Astrocyte (in vitro differentiated cells and primary cell): ENCODE data around the gene PUDP. TPM values are rescaled to one million over a fixed set of nuclear protein-coding genes. Genes with fewer than 3 reads are reported as not detected.

Experiments used
- DNase-seq: peaks from one replicate; pipeline ENCODE4 v3.0.0-alpha.2; 2010; ENCODE audit warnings: low read depth
- FAIRE-seq: peaks from 2 replicates; lab custom pipeline; 2011; peaks lifted over from hg19 to GRCh38; lab: Jason Lieb, UNC
- H2AFZ ChIP-seq: 2 replicates; pipeline ENCODE4 v1.6.0; 2012; ENCODE audit warnings: low read depth, low read length, inconsistent platforms
- H3K27ac ChIP-seq: 2 replicates; pipeline ENCODE4 v1.5.1; 2011; ENCODE audit warnings: low read depth, low read length, inconsistent platforms
- H3K27me3 ChIP-seq: 2 replicates; pipeline ENCODE4 v1.6.0; 2011; ENCODE audit warnings: low read length, inconsistent platforms; ENCODE audit not compliant: insufficient read depth
- H3K36me3 ChIP-seq: 2 replicates; pipeline ENCODE4 v1.5.1; 2011; ENCODE audit warnings: low read length, inconsistent platforms; ENCODE audit not compliant: insufficient read depth
- H3K4me1 ChIP-seq: 2 replicates; pipeline ENCODE4 v1.5.1; 2011; ENCODE audit warnings: low read length, inconsistent platforms; ENCODE audit not compliant: insufficient read depth
- H3K4me2 ChIP-seq: 2 replicates; pipeline ENCODE4 v1.6.0; 2012; ENCODE audit warnings: low read length, inconsistent platforms
- H3K4me3 ChIP-seq: 2 replicates; pipeline ENCODE4 v1.5.1; 2011; ENCODE audit warnings: low read depth, mild to moderate bottlenecking, low read length, inconsistent platforms; ENCODE audit not compliant: insufficient read depth
- H3K79me2 ChIP-seq: 2 replicates; pipeline ENCODE4 v1.6.0; 2012; ENCODE audit warnings: mild to moderate bottlenecking, low read length, inconsistent platforms; ENCODE audit not compliant: insufficient read depth
- H3K9ac ChIP-seq: 2 replicates; pipeline ENCODE4 v1.6.0; 2012; ENCODE audit warnings: mild to moderate bottlenecking, low read length, inconsistent platforms
- H3K9me3 ChIP-seq: 2 replicates; pipeline ENCODE4 v1.5.1; 2012; ENCODE audit warnings: low read depth, mild to moderate bottlenecking, low read length, inconsistent platforms; ENCODE audit not compliant: insufficient read depth
- H4K20me1 ChIP-seq: 2 replicates; pipeline ENCODE4 v1.6.0; 2012; ENCODE audit warnings: low read length, inconsistent platforms; ENCODE audit not compliant: insufficient read depth
- H3K27ac Mint-ChIP-seq: one replicate; pipeline ENCODE4 v1.8.0; 2021; ENCODE audit warnings: mild to moderate bottlenecking, mixed read lengths; ENCODE audit not compliant: unreplicated experiment
- H3K27me3 Mint-ChIP-seq: one replicate; pipeline ENCODE4 v1.8.0; 2021; ENCODE audit warnings: low read depth, mixed read lengths; ENCODE audit not compliant: unreplicated experiment
- H3K36me3 Mint-ChIP-seq: one replicate; pipeline ENCODE4 v1.8.0; 2021; ENCODE audit warnings: low read depth, mixed read lengths; ENCODE audit not compliant: unreplicated experiment
- H3K4me1 Mint-ChIP-seq: one replicate; pipeline ENCODE4 v1.8.0; 2021; ENCODE audit warnings: low read depth, mixed read lengths; ENCODE audit not compliant: unreplicated experiment
- H3K4me3 Mint-ChIP-seq: one replicate; pipeline ENCODE4 v1.8.0; 2021; ENCODE audit warnings: mild to moderate bottlenecking, moderate library complexity, mixed read lengths; ENCODE audit not compliant: unreplicated experiment
- H3K9me3 Mint-ChIP-seq: one replicate; pipeline ENCODE4 v1.8.0; 2021; ENCODE audit warnings: mild to moderate bottlenecking, mixed read lengths; ENCODE audit not compliant: unreplicated experiment
- EZH2 ChIP-seq: IDR thresholded peaks from 2 replicates; pipeline ENCODE4 v1.6.1; 2012; ENCODE audit warnings: mild to moderate bottlenecking, low read length, inconsistent platforms; ENCODE audit not compliant: insufficient read depth
- total RNA-seq: library from RNA; stranded (reverse); gene quantifications from 2 replicates; pipeline ENCODE4 v1.2.1, GENCODE V29; 2021
- TF ChIP-seq, protein P1 (sequence below): IDR thresholded peaks from 2 replicates; pipeline ENCODE4 v1.5.1; 2011; ENCODE audit warnings: low read depth, mild to moderate bottlenecking, inconsistent platforms, low read length, moderate library complexity; ENCODE audit not compliant: insufficient read depth

The PUDP gene
- total RNA-seq, 1 donor from 2014 or later = 21.8 TPM

DNA sequence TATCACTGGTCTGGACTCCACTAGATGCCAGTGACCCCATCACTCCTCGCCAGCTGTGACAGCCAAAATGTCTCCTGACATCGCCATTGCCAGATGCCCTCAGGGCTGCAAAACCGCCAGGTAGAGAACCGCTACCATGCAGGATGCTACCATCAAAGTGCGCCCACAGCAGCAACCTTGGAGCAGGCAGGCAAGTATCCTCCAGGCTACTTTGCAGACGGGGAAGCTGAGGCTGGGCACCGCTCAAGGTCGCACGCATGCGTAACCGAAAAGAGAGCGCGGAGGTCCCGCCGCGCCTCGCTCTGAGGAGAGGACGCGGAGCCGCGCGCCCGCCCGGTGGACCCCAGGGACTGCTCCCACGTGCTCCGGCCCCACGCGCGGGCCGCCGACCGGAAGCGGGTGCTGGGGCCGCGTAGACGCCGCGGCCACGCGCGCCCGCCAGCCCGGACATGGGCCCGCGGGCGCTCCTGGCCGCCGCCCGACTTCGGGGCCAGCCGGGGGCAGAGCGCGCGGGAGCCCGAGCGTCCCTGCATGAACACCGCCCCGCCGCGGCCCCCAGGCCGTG lies 458 bp downstream of the PUDP start, which contains the start of gene STS:
STS (plus strand) TSS at position 300 of the 565 bp plus-strand sequence. CDS start 105,488 bp downstream, outside the sequence.
- Mint-ChIP-seq H3K27ac (no peak within 1 kb of the TSS), H3K4me3 (peak within 1 kb of the TSS; percentile 89), H3K27me3 (no peaks in the 10 kb centered on the region), H3K36me3 (no peaks in the 10 kb centered on the region), H3K4me1 (peaks cover 3% of the 10 kb centered on the region), H3K9me3 (no peaks in the 10 kb centered on the region)
- TF ChIP-seq EZH2 = no peak
- TF ChIP-seq, protein P1, sequence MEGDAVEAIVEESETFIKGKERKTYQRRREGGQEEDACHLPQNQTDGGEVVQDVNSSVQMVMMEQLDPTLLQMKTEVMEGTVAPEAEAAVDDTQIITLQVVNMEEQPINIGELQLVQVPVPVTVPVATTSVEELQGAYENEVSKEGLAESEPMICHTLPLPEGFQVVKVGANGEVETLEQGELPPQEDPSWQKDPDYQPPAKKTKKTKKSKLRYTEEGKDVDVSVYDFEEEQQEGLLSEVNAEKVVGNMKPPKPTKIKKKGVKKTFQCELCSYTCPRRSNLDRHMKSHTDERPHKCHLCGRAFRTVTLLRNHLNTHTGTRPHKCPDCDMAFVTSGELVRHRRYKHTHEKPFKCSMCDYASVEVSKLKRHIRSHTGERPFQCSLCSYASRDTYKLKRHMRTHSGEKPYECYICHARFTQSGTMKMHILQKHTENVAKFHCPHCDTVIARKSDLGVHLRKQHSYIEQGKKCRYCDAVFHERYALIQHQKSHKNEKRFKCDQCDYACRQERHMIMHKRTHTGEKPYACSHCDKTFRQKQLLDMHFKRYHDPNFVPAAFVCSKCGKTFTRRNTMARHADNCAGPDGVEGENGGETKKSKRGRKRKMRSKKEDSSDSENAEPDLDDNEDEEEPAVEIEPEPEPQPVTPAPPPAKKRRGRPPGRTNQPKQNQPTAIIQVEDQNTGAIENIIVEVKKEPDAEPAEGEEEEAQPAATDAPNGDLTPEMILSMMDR = no peak
- Histone ChIP-seq H3K36me3 (no peaks in the 10 kb centered on the region), H3K9ac (peak within 1 kb of the TSS; percentile 86), H4K20me1 (no peaks in the 10 kb centered on the region), H3K4me2 (peak within 1 kb of the TSS; percentile 90), H3K27me3 (no peaks in the 10 kb centered on the region), H3K4me3 (peak within 1 kb of the TSS; percentile 77), H3K4me1 (no peaks in the 10 kb centered on the region), H3K27ac (peak within 1 kb of the TSS; percentile 71), H3K9me3 (no peaks in the 10 kb centered on the region), H3K79me2 (peaks cover 23% of the 10 kb centered on the region), H2AFZ (peak within 1 kb of the TSS; percentile 90)
- peak; percentile 10 for DNase-seq
- FAIRE-seq = peak; percentile 69

DNA sequence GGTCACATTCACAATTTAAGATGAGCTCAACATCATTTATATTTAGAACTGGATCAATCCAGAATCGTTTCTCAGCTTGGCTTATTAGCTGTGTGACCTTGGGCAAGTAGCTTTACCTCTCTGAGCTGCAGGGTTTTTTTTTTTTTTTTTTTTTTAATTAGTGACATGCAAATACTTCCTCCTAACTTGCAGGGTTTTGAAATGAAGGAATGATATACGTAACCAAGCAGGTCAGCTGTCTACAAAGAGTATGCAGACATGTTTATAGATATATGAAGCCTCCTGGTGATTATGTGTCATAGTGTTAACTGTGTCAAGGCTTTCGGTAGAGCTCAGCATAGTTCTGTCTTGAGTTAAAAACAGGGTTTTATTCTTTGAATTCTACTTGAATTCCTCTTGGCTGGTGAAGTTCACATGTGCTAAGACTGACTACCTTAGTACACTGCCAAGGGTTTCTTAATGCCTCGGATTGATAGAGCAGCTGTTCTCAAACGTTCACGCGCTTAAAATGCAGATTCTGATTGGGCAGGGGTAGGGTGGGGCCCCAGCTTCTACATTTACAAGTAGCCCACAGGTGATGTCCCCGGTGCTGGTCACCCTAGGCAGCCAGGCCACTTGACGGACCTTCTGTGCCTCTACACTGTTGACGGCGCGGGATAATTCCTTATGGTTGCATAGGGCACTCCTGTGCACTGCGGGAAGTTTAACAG lies 1.1 kb downstream of the PUDP start:
- TF ChIP-seq, protein P1 = no peak
- TF ChIP-seq EZH2 = no peak
- Histone ChIP-seq H3K4me3 (peak overlapping the region; percentile 77), H3K9ac (peak overlapping the region; percentile 86), H3K27ac (no peak overlapping the region), H3K79me2 (peaks cover 23% of the 10 kb centered on the region), H3K4me1 (no peaks in the 10 kb centered on the region), H3K4me2 (peak overlapping the region; percentile 90), H4K20me1 (no peaks in the 10 kb centered on the region), H3K27me3 (no peaks in the 10 kb centered on the region), H3K9me3 (no peaks in the 10 kb centered on the region), H3K36me3 (no peaks in the 10 kb centered on the region), H2AFZ (peak overlapping the region; percentile 77)
- Mint-ChIP-seq H3K9me3 (no peaks in the 10 kb centered on the region), H3K27me3 (no peaks in the 10 kb centered on the region), H3K36me3 (no peaks in the 10 kb centered on the region), H3K27ac (no peak overlapping the region), H3K4me1 (peaks cover 3% of the 10 kb centered on the region), H3K4me3 (peak overlapping the region; percentile 85)
- DNase-seq = no peak
- peak; percentile 77 for FAIRE-seq
